C4-2B (cell line): Measurements from ENCODE around the gene DOCK10.

Experiments used
- H3K27ac ChIP-seq: fragments of 450-650 bp; 2 replicates; pipeline ENCODE4 v1.5.1; 2017
- CTCF ChIP-seq: fragments of 450-650 bp; conservative IDR thresholded peaks from 2 replicates; pipeline ENCODE4 v1.5.1; 2017; ENCODE audit warnings: mild to moderate bottlenecking
- ZFX ChIP-seq: fragments of 450-650 bp; IDR thresholded peaks from 2 replicates; pipeline ENCODE4 v1.6.1; 2017

Gene DOCK10

GRCh38 chr2:224860786-224861185, 181.5 kb downstream of the DOCK10 start:
- TF ChIP-seq ZFX = no peak
- TF ChIP-seq CTCF = no peak
- H3K27ac ChIP-seq = no peak overlapping the region

- TF ChIP-seq ZFX (no peak), CTCF (no peak)
Observed at GRCh38 chr2:224851811-224852210, 190.5 kb downstream of the DOCK10 start.

GRCh38 chr2:224850081-224850480, 192.2 kb downstream of the DOCK10 start:
- TF ChIP-seq CTCF = no peak
- TF ChIP-seq ZFX = no peak
- no peak overlapping the region for H3K27ac ChIP-seq

More at GRCh38 chr2:224851811-224852210, 190.5 kb downstream of the DOCK10 start:
- no peak overlapping the region for H3K27ac ChIP-seq

GRCh38 chr2:224849264-224849663, 193.0 kb downstream of the DOCK10 start:
- no peak overlapping the region for H3K27ac ChIP-seq

GRCh38 chr2:224847961-224848850, 194.1 kb downstream of the DOCK10 start:
- H3K27ac ChIP-seq = no peak overlapping the region
- TF ChIP-seq CTCF = no peak
- TF ChIP-seq ZFX = no peak

More at GRCh38 chr2:224849264-224849663, 193.0 kb downstream of the DOCK10 start:
- no peak for TF ChIP-seq ZFX
- peak; percentile 18 for TF ChIP-seq CTCF

GRCh38 chr2:224847381-224847780, 194.9 kb downstream of the DOCK10 start:
- TF ChIP-seq ZFX (no peak), CTCF (no peak)
- no peak overlapping the region for H3K27ac ChIP-seq

GRCh38 chr2:224846686-224847085, 195.6 kb downstream of the DOCK10 start:
- no peak overlapping the region for H3K27ac ChIP-seq
- no peak for TF ChIP-seq ZFX
- TF ChIP-seq CTCF = no peak
